ENCODE results near the gene ZWILCH. TPM values are rescaled to one million over a fixed set of nuclear protein-coding genes. Genes with fewer than 3 reads are reported as not detected.

ZWILCH gene
- total RNA-seq, 1 donor from 2014 or later: 13.8 TPM

DNA sequence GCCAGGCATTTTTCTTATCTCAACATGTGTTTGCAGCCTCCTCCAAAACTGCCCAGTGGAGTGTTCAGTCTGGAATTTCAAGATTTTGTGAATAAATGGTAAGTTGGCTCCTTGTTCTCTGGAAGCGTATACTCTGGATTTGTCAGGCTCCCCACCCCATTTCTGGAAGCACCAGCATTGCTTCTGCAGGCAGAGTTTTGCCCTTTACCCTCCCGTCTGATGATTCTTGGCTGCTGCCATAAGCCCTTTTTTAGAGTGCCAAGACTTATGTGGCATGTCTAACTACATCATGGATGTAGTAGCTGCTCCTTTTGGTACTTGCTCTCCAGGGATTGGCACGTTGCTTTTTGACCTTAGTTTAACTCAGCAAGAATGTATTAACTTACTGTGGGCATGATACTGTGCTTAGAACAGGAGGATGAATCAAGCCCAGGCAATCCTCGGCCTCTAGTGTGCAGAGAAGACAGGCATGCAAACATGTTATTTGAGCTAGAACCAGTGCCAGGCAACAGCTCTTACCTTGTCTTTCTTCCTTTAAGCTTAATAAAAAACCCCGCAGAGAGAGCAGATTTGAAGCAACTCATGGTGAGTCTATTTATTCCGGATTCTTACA is 15.8 kb upstream of the ZWILCH start:
- H3K9me3 Mint-ChIP-seq (ENCODE audit: unreplicated experiment): no peaks in the 10 kb centered on the region
- H3K27ac Mint-ChIP-seq (ENCODE audit: unreplicated experiment): no peak overlapping the region
- no peaks in the 10 kb centered on the region for H3K27me3 Mint-ChIP-seq (ENCODE audit: unreplicated experiment)
- H3K4me1 Mint-ChIP-seq (ENCODE audit: unreplicated experiment): no peaks in the 10 kb centered on the region
- no peak overlapping the region for H3K4me3 Mint-ChIP-seq (ENCODE audit: unreplicated experiment)
- TF ChIP-seq, protein P1, sequence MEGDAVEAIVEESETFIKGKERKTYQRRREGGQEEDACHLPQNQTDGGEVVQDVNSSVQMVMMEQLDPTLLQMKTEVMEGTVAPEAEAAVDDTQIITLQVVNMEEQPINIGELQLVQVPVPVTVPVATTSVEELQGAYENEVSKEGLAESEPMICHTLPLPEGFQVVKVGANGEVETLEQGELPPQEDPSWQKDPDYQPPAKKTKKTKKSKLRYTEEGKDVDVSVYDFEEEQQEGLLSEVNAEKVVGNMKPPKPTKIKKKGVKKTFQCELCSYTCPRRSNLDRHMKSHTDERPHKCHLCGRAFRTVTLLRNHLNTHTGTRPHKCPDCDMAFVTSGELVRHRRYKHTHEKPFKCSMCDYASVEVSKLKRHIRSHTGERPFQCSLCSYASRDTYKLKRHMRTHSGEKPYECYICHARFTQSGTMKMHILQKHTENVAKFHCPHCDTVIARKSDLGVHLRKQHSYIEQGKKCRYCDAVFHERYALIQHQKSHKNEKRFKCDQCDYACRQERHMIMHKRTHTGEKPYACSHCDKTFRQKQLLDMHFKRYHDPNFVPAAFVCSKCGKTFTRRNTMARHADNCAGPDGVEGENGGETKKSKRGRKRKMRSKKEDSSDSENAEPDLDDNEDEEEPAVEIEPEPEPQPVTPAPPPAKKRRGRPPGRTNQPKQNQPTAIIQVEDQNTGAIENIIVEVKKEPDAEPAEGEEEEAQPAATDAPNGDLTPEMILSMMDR (IDR thresholded peaks at IDR 0.05): no peak
- no peak for DNase-seq (ENCODE audit: extremely low spot score, unreplicated experiment)
- H3K36me3 Mint-ChIP-seq (ENCODE audit: unreplicated experiment): peaks cover 22% of the 10 kb centered on the region

DNA sequence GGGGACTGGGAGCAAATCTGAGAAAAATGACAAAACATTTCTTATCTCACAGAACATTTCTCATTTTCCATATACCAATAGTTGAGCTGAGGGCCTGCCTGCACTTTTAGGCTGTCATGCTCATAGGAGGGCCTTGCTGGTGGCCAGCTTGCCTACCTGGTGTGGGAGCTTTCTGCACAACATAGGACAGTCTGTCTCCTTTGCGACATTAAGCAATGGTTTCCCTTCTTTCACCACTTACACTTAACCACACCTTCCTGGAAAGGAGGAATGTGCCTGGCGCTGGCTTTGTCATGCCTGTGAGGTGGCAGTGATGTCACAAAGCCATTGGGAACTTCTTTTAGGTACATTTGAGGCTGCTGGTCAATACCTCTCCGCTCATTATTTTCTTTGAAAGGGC is 13.3 kb upstream of the ZWILCH start:
- no peak overlapping the region for H3K4me3 Mint-ChIP-seq (ENCODE audit: unreplicated experiment)
- DNase-seq (ENCODE audit: extremely low spot score, unreplicated experiment): peak; percentile 34
- TF ChIP-seq, protein P1 (IDR thresholded peaks at IDR 0.05): no peak
- H3K27me3 Mint-ChIP-seq (ENCODE audit: unreplicated experiment): no peaks in the 10 kb centered on the region
- no peak overlapping the region for H3K27ac Mint-ChIP-seq (ENCODE audit: unreplicated experiment)
- no peaks in the 10 kb centered on the region for H3K9me3 Mint-ChIP-seq (ENCODE audit: unreplicated experiment)
- peaks cover 3% of the 10 kb centered on the region for H3K4me1 Mint-ChIP-seq (ENCODE audit: unreplicated experiment)
- peaks cover 30% of the 10 kb centered on the region for H3K36me3 Mint-ChIP-seq (ENCODE audit: unreplicated experiment)

DNA sequence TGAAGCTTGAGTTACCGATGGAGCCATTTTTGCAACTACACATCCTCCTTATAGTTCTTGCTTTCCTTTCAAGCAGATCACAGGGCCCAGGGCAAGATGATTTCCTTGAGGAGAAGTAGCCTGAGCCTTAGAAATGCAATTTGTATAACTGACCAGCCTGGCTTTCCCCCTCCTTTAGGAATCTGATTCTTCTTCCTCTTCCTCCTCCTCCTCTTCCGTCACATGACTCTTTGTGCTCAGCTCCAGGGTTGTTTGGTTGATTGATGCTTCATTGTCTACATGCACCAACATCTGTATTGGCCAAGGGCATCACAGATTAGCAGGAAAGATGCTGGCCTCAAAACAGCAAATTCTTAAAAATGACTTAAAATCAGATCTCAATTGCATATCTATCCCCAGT is 10.9 kb upstream of the ZWILCH start:
- Mint-ChIP-seq H3K27me3 (ENCODE audit: unreplicated experiment) (no peaks in the 10 kb centered on the region), H3K4me3 (ENCODE audit: unreplicated experiment) (no peak overlapping the region)

DNA sequence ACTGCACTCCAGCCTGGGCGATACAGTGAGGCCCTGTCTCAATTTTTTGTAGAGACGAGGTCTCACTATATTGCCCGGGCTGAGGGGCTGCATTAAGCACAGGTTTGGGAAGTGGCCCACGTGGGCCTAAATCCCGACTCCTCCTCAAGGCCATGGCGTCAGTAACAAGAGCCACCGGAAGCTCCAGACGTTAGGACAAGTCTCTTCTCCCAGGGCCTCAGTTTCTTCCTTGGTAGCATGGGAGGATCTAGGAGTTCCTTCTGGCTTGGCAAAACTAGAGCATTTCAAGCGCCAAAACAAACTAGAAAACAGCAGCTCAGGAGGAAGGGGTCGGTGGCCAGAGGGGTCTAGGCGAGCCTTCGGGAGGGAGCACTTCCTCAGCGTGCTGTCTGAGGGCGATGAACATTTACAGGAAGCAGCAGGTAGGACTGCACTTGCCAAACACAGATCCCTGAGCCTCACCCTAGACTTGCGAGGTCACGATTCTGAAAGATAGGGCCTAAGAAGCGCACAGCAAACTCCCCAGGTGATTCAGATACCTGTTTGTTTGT is 8.1 kb upstream of the ZWILCH start:
- peak overlapping the region; percentile 87 for H3K4me3 Mint-ChIP-seq (ENCODE audit: unreplicated experiment)
- no peaks in the 10 kb centered on the region for H3K9me3 Mint-ChIP-seq (ENCODE audit: unreplicated experiment)
- DNase-seq (ENCODE audit: extremely low spot score, unreplicated experiment): no peak
- TF ChIP-seq, protein P1 (IDR thresholded peaks at IDR 0.05): no peak
- H3K4me1 Mint-ChIP-seq (ENCODE audit: unreplicated experiment): peaks cover 21% of the 10 kb centered on the region
- H3K27ac Mint-ChIP-seq (ENCODE audit: unreplicated experiment): peak overlapping the region; percentile 91
- no peaks in the 10 kb centered on the region for H3K27me3 Mint-ChIP-seq (ENCODE audit: unreplicated experiment)
- peaks cover 53% of the 10 kb centered on the region for H3K36me3 Mint-ChIP-seq (ENCODE audit: unreplicated experiment)

More for the DNA sequence above, 10.9 kb upstream of the ZWILCH start:
- no peaks in the 10 kb centered on the region for H3K9me3 Mint-ChIP-seq (ENCODE audit: unreplicated experiment)
- DNase-seq (ENCODE audit: extremely low spot score, unreplicated experiment): peak; percentile 21
- H3K27ac Mint-ChIP-seq (ENCODE audit: unreplicated experiment): no peak overlapping the region
- H3K4me1 Mint-ChIP-seq (ENCODE audit: unreplicated experiment): peaks cover 16% of the 10 kb centered on the region
- peaks cover 38% of the 10 kb centered on the region for H3K36me3 Mint-ChIP-seq (ENCODE audit: unreplicated experiment)
- TF ChIP-seq, protein P1 (IDR thresholded peaks at IDR 0.05): no peak

DNA sequence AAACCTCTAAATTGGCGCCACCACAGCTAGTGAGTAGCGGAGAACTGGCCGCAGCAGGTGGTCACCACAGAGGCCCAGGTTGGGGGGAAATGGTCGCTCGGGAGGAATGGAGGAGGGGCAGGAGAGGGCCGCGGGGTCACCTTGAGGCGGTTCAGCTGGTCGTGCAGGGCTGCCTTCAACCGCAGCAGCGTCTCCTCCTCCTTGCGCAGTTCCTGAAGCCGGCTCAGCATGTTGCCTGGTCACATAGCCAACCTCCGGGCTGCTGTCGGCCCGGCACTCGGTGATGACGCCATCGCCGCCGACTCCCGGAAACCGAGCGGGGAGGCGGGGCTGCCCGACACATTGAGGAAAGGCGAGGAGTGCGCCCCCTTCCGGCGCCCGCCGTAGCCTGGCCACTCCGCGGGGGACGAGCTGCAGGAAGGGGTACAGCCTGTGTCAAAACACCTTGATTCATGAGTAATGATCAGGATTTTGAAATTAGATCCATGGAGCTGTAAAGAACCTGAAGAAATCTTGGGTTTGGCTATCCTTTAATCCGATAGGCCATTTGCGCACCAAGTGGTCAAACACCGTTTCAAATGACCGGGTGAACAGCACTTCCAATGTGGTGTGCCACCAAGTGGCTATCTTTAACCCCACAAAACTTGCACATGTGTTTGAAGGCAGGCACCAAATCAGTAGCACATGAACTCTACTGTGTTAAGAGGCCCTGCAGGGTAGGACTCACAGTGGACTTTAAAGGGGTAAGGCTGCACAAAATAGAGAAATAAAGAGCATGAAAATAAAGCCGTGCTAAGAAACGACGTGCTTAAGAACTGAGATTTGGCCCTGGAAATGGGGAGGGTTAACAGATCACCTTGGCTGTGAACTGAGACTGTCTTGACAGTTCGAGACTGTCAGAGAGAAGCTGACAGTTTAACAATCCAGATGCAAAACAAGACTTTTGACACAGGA is 7.3 kb upstream of the ZWILCH start, which contains the start of gene SNAPC5:
Gene SNAPC5 (minus strand): TSS at position 261 of the 954 bp plus-strand sequence. CDS start 31 bp downstream, at position 230.
- DNase-seq (ENCODE audit: extremely low spot score, unreplicated experiment): peak; percentile 99
- TF ChIP-seq, protein P1 (IDR thresholded peaks at IDR 0.05): peak; percentile 100
- H3K9me3 Mint-ChIP-seq (ENCODE audit: unreplicated experiment): no peaks in the 10 kb centered on the region
- peak within 1 kb of the TSS; percentile 87 for H3K4me3 Mint-ChIP-seq (ENCODE audit: unreplicated experiment)
- peaks cover 55% of the 10 kb centered on the region for H3K36me3 Mint-ChIP-seq (ENCODE audit: unreplicated experiment)
- peak within 1 kb of the TSS; percentile 91 for H3K27ac Mint-ChIP-seq (ENCODE audit: unreplicated experiment)
- H3K4me1 Mint-ChIP-seq (ENCODE audit: unreplicated experiment): peaks cover 27% of the 10 kb centered on the region
- H3K27me3 Mint-ChIP-seq (ENCODE audit: unreplicated experiment): no peaks in the 10 kb centered on the region

Measured in osteocyte (in vitro differentiated cells).